Sigmoid colon (tissue), 7 donors: Measurements from ENCODE around the gene RAP1B. TPM values are rescaled to one million over a fixed set of nuclear protein-coding genes. Genes with fewer than 3 reads are reported as not detected.
A peak's percentile ranks its signal among the peaks of the same experiment; 100 is the strongest.

ENCODE experiments used
- DNase-seq: peaks from one replicate; pipeline ENCODE4 v3.0.0-alpha.2; 2019
- H3K27ac ChIP-seq, 4 donors: fragments of 200-600 bp; sonication (generic); one replicate each; pipeline ENCODE4 v1.5.1; 2016 to 2019; ENCODE audit warnings: mild to moderate bottlenecking in 1 of 4
- H3K27me3 ChIP-seq, 3 donors: fragments of 200-600 bp; sonication (generic); one replicate each; pipeline ENCODE4 v1.5.1; 2019; ENCODE audit warnings: mild to moderate bottlenecking in 1 of 3
- H3K36me3 ChIP-seq, 4 donors: fragments of 200-600 bp; sonication (generic); one replicate each; pipeline ENCODE4 v1.5.1; 2016 to 2019
- H3K4me1 ChIP-seq, 4 donors: fragments of 200-600 bp; sonication (generic); one replicate each; pipeline ENCODE4 v1.5.1; 2017 to 2019
- H3K4me3 ChIP-seq, 4 donors: fragments of 200-600 bp; sonication (generic); one replicate each; pipeline ENCODE4 v1.5.1; 2017 to 2019; ENCODE audit warnings: mild to moderate bottlenecking in 2 of 4, moderate library complexity in 1 of 4
- H3K9me3 ChIP-seq, 4 donors: fragments of 200-600 bp in 3 of 4; sonication (generic) in 3 of 4; one replicate each; pipeline versions ENCODE4 v1.5.1 to v1.6.1; 2013 to 2019
- EP300 ChIP-seq, 4 donors: sonication (generic); formaldehyde crosslinking; IDR thresholded peaks; one replicate each; pipeline ENCODE4 v1.6.1; 2017; ENCODE audit warnings: antibody characterized with exemption in 4 of 4
- POLR2A ChIP-seq, 2 donors: fragments of 450-650 bp; IDR thresholded peaks; one replicate each; pipeline ENCODE4 v1.6.1; 2016; ENCODE audit warnings: antibody characterized with exemption in 2 of 2, mild to moderate bottlenecking in 2 of 2, moderate library complexity in 2 of 2
- POLR2AphosphoS5 ChIP-seq, 4 donors: sonication (generic); formaldehyde crosslinking; IDR thresholded peaks; one replicate each; pipeline ENCODE4 v1.6.1; 2017; ENCODE audit warnings: antibody characterized with exemption in 4 of 4
- WGBS, 2 donors: extraction: QIAGEN DNeasy Blood & Tissue Kit; methylation state at CpG; one replicate each; pipeline ENCODE4 v1.1.7; 2013; 5-methylcytosine and 5-hydroxymethylcytosine counted together
- intact Hi-C: fragments of 100-400 bp; cut with DNase I; formaldehyde crosslinking; loops from one replicate; pipeline ENCODE4 v1.15.1; 2023
- polyA plus RNA-seq, 3 donors: library from polyadenylated mRNA; stranded (reverse); fragments of 200-250 nt; gene quantifications; one replicate each; pipeline ENCODE4 v1.2.3, GENCODE V29; 2013
- total RNA-seq, 4 donors: library from RNA; depleted of rRNA; stranded (reverse); fragments of >200 nt; gene quantifications; one replicate each; pipeline ENCODE4 v1.1.0, GENCODE V29; 2016
- TF ChIP-seq, protein P1 (sequence below), 4 experiments: fragments of 450-650 bp in 3 of 4; fragments of 200-600 bp in 1 of 4; IDR thresholded peaks; one replicate each; pipeline ENCODE4 v1.5.1; 2016 to 2019; ENCODE audit warnings: antibody characterized with exemption in 4 of 4, mild to moderate bottlenecking in 3 of 4, moderate library complexity in 2 of 4
- donor health status: healthy with polysubstance abuse.
- donor health status: Bipolar disorder and iron deficiency.
- donor health status: healthy.

The RAP1B gene
- 100 to 1,000 TPM; 197 to 251 (median 223) TPM for total RNA-seq
- 100 to 1,000 TPM; 146 to 258 (median 170) TPM for polyA plus RNA-seq

GRCh38 chr12:68610370-68611093 lies at the start of gene RAP1B:
Gene RAP1B, plus strand, starts transcription at chr12:68610899. Its CDS starts 37,826 bp downstream, at chr12:68648725.
- peak within 1 kb of the TSS; percentile 88 to 99 (median 97) for H3K27ac ChIP-seq
- no peaks in the 10 kb centered on the region for H3K36me3 ChIP-seq
- 0% methylated on average over 84 of the region's 84 CpGs for WGBS, 2 donors
- TF ChIP-seq, protein P1, sequence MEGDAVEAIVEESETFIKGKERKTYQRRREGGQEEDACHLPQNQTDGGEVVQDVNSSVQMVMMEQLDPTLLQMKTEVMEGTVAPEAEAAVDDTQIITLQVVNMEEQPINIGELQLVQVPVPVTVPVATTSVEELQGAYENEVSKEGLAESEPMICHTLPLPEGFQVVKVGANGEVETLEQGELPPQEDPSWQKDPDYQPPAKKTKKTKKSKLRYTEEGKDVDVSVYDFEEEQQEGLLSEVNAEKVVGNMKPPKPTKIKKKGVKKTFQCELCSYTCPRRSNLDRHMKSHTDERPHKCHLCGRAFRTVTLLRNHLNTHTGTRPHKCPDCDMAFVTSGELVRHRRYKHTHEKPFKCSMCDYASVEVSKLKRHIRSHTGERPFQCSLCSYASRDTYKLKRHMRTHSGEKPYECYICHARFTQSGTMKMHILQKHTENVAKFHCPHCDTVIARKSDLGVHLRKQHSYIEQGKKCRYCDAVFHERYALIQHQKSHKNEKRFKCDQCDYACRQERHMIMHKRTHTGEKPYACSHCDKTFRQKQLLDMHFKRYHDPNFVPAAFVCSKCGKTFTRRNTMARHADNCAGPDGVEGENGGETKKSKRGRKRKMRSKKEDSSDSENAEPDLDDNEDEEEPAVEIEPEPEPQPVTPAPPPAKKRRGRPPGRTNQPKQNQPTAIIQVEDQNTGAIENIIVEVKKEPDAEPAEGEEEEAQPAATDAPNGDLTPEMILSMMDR (IDR thresholded peaks at IDR 0.05) = no peak
- TF ChIP-seq EP300 (IDR thresholded peaks at IDR 0.05) (no peak), POLR2AphosphoS5 (IDR thresholded peaks at IDR 0.05) (peak; percentile 98 to 99 (median 99)), POLR2A (IDR thresholded peaks at IDR 0.05) (peak; percentile 75 to 78)
- peaks cover 0 to 43% (median 33%) of the 10 kb centered on the region in 4 donors for H3K4me1 ChIP-seq
- H3K4me3 ChIP-seq = peak within 1 kb of the TSS; percentile 62 to 94 (median 83)
- intact Hi-C loops = loop anchor here (2.0 to 10.0 kb wide), 6 partner anchors 76 to 276 kb away; partner anchors contain the start of genes MDM1, MDM2 and NUP107
- peak; percentile 94 for DNase-seq
- H3K9me3 ChIP-seq = no peaks in the 10 kb centered on the region
- no peaks in the 10 kb centered on the region for H3K27me3 ChIP-seq

- Histone ChIP-seq H3K27me3 (no peaks in the 10 kb centered on the region), H3K27ac (no peak overlapping the region), H3K36me3 (no peaks in the 10 kb centered on the region), H3K4me3 (no peak overlapping the region), H3K9me3 (no peaks in the 10 kb centered on the region), H3K4me1 (peaks cover 0 to 17% (median 0%) of the 10 kb centered on the region in 4 donors)
- WGBS, 2 donors = 87 to 91% methylated on average over 10 of the region's 10 CpGs
- no peak for DNase-seq
- intact Hi-C loops = no loop called here
- TF ChIP-seq, protein P1 (IDR thresholded peaks at IDR 0.05) = no peak
- TF ChIP-seq POLR2AphosphoS5 (IDR thresholded peaks at IDR 0.05) (no peak), POLR2A (IDR thresholded peaks at IDR 0.05) (no peak), EP300 (IDR thresholded peaks at IDR 0.05) (no peak)
Observed at GRCh38 chr12:68561830-68562229, 48.9 kb upstream of the RAP1B start.

- intact Hi-C loops = no loop called here
- Histone ChIP-seq H3K27ac (no peak overlapping the region), H3K27me3 (no peaks in the 10 kb centered on the region), H3K4me1 (peaks cover 0 to 7% (median 0%) of the 10 kb centered on the region in 4 donors), H3K4me3 (no peak overlapping the region), H3K36me3 (no peaks in the 10 kb centered on the region), H3K9me3 (no peaks in the 10 kb centered on the region)
- TF ChIP-seq POLR2A (IDR thresholded peaks at IDR 0.05) (no peak), POLR2AphosphoS5 (IDR thresholded peaks at IDR 0.05) (no peak), EP300 (IDR thresholded peaks at IDR 0.05) (no peak)
- TF ChIP-seq, protein P1 (IDR thresholded peaks at IDR 0.05) = no peak
- DNase-seq = no peak
- 84 to 94% methylated on average over 1 of the region's 1 CpG for WGBS, 2 donors
Observed at GRCh38 chr12:68564166-68564565, 46.5 kb upstream of the RAP1B start.

- H3K27ac ChIP-seq = no peak overlapping the region
- H3K27me3 ChIP-seq = no peaks in the 10 kb centered on the region
- H3K36me3 ChIP-seq = no peaks in the 10 kb centered on the region
- WGBS, 2 donors = 11 to 55% methylated on average over 1 of the region's 1 CpG
- H3K4me1 ChIP-seq = peaks cover 0 to 7% (median 0%) of the 10 kb centered on the region in 4 donors
- intact Hi-C loops = no loop called here
- H3K4me3 ChIP-seq = no peak overlapping the region
- DNase-seq = no peak
- no peaks in the 10 kb centered on the region for H3K9me3 ChIP-seq
- TF ChIP-seq POLR2AphosphoS5 (IDR thresholded peaks at IDR 0.05) (no peak), EP300 (IDR thresholded peaks at IDR 0.05) (no peak), POLR2A (IDR thresholded peaks at IDR 0.05) (no peak)
- TF ChIP-seq, protein P1 (IDR thresholded peaks at IDR 0.05) = no peak
Observed at GRCh38 chr12:68565391-68565903, 45.3 kb upstream of the RAP1B start.
